ENCODE data around the gene KIF22. TPM values are rescaled to one million over a fixed set of nuclear protein-coding genes. Genes with fewer than 3 reads are reported as not detected.
A peak's percentile ranks its signal among the peaks of the same experiment; 100 is the strongest.

Gene KIF22
- total RNA-seq, 1 experiment from 2014 or later, result 155 TPM

- TF ChIP-seq REST (IDR thresholded peaks at IDR 0.05; ENCODE audit: low read depth) (no peak), ZFX (IDR thresholded peaks at IDR 0.05) (peak; percentile 29; the same call in 1 of the 2 replicates), EZH2phosphoT487 (IDR thresholded peaks at IDR 0.05; ENCODE audit: borderline replicate concordance) (no peak), YY1 (IDR thresholded peaks at IDR 0.05; ENCODE audit: extremely low read depth, insufficient replicate concordance, low read depth, low read length) (no peak), CBX3 (IDR thresholded peaks at IDR 0.05; ENCODE audit: low read depth) (no peak), SP1 (IDR thresholded peaks at IDR 0.05; ENCODE audit: low read depth) (no peak), CEBPB (IDR thresholded peaks at IDR 0.05; ENCODE audit: low read depth) (no peak), POLR2AphosphoS5 (IDR thresholded peaks at IDR 0.05; ENCODE audit: low read depth, low read length) (peak; percentile 69), FOSL1 (IDR thresholded peaks at IDR 0.05; ENCODE audit: low read depth) (no peak)
These were observed 17.1 kb downstream of the KIF22 start (continued) for GRCh38 chr16:29807426-29808218.
